GM23338 (cell line): ENCODE measurements around the gene HOXB4. TPM values are rescaled to one million over a fixed set of nuclear protein-coding genes. Genes with fewer than 3 reads are reported as not detected.

Experiments
- ATAC-seq: fragments of 200-7000 bp; cut with Tn5 transposase; 3 replicates; pipeline ENCODE4 v1.9.1; 2020
- DNase-seq: peaks from one replicate; pipeline ENCODE4 v3.0.0-alpha.2; 2015; ENCODE audit warnings: low spot score
- H2AFZ ChIP-seq: fragments of 200-600 bp; sonication (generic); 2 replicates; pipeline ENCODE4 v1.8.0; 2016; ENCODE audit warnings: antibody characterized with exemption, mild to moderate bottlenecking, moderate library complexity
- H3F3A ChIP-seq: fragments of 200-600 bp; sonication (generic); replicated peaks from 2 replicates; pipeline ENCODE4 v1.8.0; 2017; ENCODE audit warnings: antibody characterized with exemption, mixed run types, low read depth
- H3K27ac ChIP-seq: fragments of 200-600 bp; sonication (generic); 2 replicates; pipeline ENCODE4 v1.6.1; 2016; ENCODE audit warnings: low read depth
- H3K27me3 ChIP-seq: fragments of 200-600 bp; sonication (generic); 2 replicates; pipeline ENCODE4 v1.8.0; 2016; ENCODE audit warnings: mild to moderate bottlenecking, mixed run types, moderate library complexity; ENCODE audit not compliant: insufficient read depth
- H3K36me3 ChIP-seq: fragments of 200-600 bp; sonication (generic); 2 replicates; pipeline ENCODE4 v1.8.0; 2016; ENCODE audit warnings: mild to moderate bottlenecking; ENCODE audit not compliant: insufficient read depth
- H3K4me1 ChIP-seq: fragments of 200-600 bp; sonication (generic); 2 replicates; pipeline ENCODE4 v1.8.0; 2016; ENCODE audit warnings: mild to moderate bottlenecking, moderate library complexity; ENCODE audit not compliant: insufficient read depth
- H3K4me2 ChIP-seq: fragments of 200-600 bp; sonication (generic); 2 replicates; pipeline ENCODE4 v1.7.1; 2017; ENCODE audit warnings: mixed run types
- H3K4me3 ChIP-seq: fragments of 200-600 bp; sonication (generic); 2 replicates; pipeline ENCODE4 v1.6.1; 2016; ENCODE audit warnings: mixed run types
- H3K79me2 ChIP-seq: fragments of 200-600 bp; sonication (generic); replicated peaks from 2 replicates; pipeline ENCODE4 v1.8.0; 2017; ENCODE audit warnings: mild to moderate bottlenecking; ENCODE audit not compliant: insufficient read depth
- H3K9me2 ChIP-seq: fragments of 200-600 bp; sonication (generic); 2 replicates; pipeline ENCODE4 v1.8.0; 2017; ENCODE audit not compliant: insufficient read depth
- H4K20me1 ChIP-seq: fragments of 200-600 bp; sonication (generic); replicated peaks from 2 replicates; pipeline ENCODE4 v1.8.0; 2017; ENCODE audit warnings: mild to moderate bottlenecking; ENCODE audit not compliant: insufficient read depth
- H3K27ac Mint-ChIP-seq: 2 replicates; pipeline ENCODE4 v1.8.0; 2020; ENCODE audit warnings: inconsistent platforms, mild to moderate bottlenecking, moderate library complexity, mixed read lengths
- H3K27me3 Mint-ChIP-seq: 3 replicates; pipeline ENCODE4 v1.8.0; 2022; ENCODE audit warnings: low read depth, mild to moderate bottlenecking, moderate library complexity, mixed read lengths, inconsistent platforms; ENCODE audit not compliant: insufficient read depth, poor library complexity
- H3K36me3 Mint-ChIP-seq: 3 replicates; pipeline ENCODE4 v1.8.0; 2021; ENCODE audit warnings: low read depth, mild to moderate bottlenecking, inconsistent platforms, moderate library complexity, mixed read lengths
- H3K4me1 Mint-ChIP-seq: 3 replicates; pipeline ENCODE4 v1.8.0; 2020; ENCODE audit warnings: mild to moderate bottlenecking, inconsistent platforms, mixed read lengths
- H3K4me3 Mint-ChIP-seq: 3 replicates; pipeline ENCODE4 v1.8.0; 2021; ENCODE audit warnings: moderate library complexity, mild to moderate bottlenecking, inconsistent platforms, mixed read lengths
- H3K9me3 Mint-ChIP-seq: 3 replicates; pipeline ENCODE4 v1.8.0; 2020; ENCODE audit warnings: moderate library complexity, mild to moderate bottlenecking, inconsistent platforms, mixed read lengths
- CREB1 ChIP-seq: fragments of 250-450 bp; sonication (Bioruptor Pico); IDR thresholded peaks from 2 replicates; pipeline ENCODE4 v1.5.0; 2020; ENCODE audit warnings: low read depth, mild to moderate bottlenecking, moderate library complexity
- CTCF ChIP-seq, 2 experiments: fragments of 200-600 bp in 1 of 2; sonication (generic) in 1 of 2; conservative IDR thresholded peaks; 2 replicates each; pipeline versions ENCODE4 v1.5.1 to v1.6.1; 2016 to 2017; ENCODE audit warnings: antibody characterized with exemption in 2 of 2, low read depth in 2 of 2, mild to moderate bottlenecking in 2 of 2, moderate library complexity in 1 of 2
- ETS1 ChIP-seq: IDR thresholded peaks from 2 replicates; pipeline ENCODE4 v1.6.1; 2016; ENCODE audit warnings: antibody characterized with exemption
- EZH2 ChIP-seq: fragments of 200-600 bp; sonication (generic); IDR thresholded peaks from one replicate; pipeline ENCODE4 v1.8.0; 2017; ENCODE audit warnings: antibody characterized with exemption, mild to moderate bottlenecking, low read depth; ENCODE audit not compliant: unreplicated experiment
- EZH2phosphoT487 ChIP-seq: fragments of 200-600 bp; sonication (generic); IDR thresholded peaks from one replicate; pipeline ENCODE4 v1.8.1; 2018; ENCODE audit warnings: antibody characterized with exemption; ENCODE audit not compliant: unreplicated experiment
- JUNB ChIP-seq: IDR thresholded peaks from one replicate; pipeline ENCODE4 v1.6.1; 2016; ENCODE audit warnings: antibody characterized with exemption; ENCODE audit not compliant: unreplicated experiment
- NANOG ChIP-seq: IDR thresholded peaks from 2 replicates; pipeline ENCODE4 v1.6.1; 2016; ENCODE audit warnings: antibody characterized with exemption, borderline replicate concordance
- POLR2AphosphoS5 ChIP-seq: IDR thresholded peaks from 2 replicates; pipeline ENCODE4 v1.6.1; 2016; ENCODE audit warnings: antibody characterized with exemption, low read depth
- REST ChIP-seq: IDR thresholded peaks from one replicate; pipeline ENCODE4 v1.6.1; 2018; ENCODE audit warnings: antibody characterized with exemption; ENCODE audit not compliant: unreplicated experiment
- STAT1 ChIP-seq: IDR thresholded peaks from one replicate; pipeline ENCODE4 v1.6.1; 2016; ENCODE audit warnings: antibody characterized with exemption; ENCODE audit not compliant: unreplicated experiment
- ZNF114 ChIP-seq: fragments of 250-450 bp; sonication (Bioruptor Pico); IDR thresholded peaks from 2 replicates; pipeline ENCODE4 v1.5.0; 2020; ENCODE audit warnings: mild to moderate bottlenecking, moderate library complexity
- ZNF331 ChIP-seq: fragments of 250-450 bp; sonication (Bioruptor Pico); IDR thresholded peaks from 2 replicates; pipeline ENCODE4 v1.5.0; 2020; ENCODE audit warnings: low read depth, mild to moderate bottlenecking, moderate library complexity
- polyA plus RNA-seq: library from polyadenylated mRNA; unstranded; fragments of >200 nt; fragmentation: Nextera tagmentation; extraction: Ambion mirVana; gene quantifications from 2 replicates; pipeline ENCODE4 v1.2.1, GENCODE V29; 2016
- total RNA-seq: library from RNA; depleted of rRNA; stranded (reverse); fragments of >200 nt; shearing (Covaris generic); gene quantifications from 2 replicates; pipeline ENCODE4 v1.2.3, GENCODE V29; 2014

Gene HOXB4
- total and polyA plus RNA-seq, 2 experiments from 2014 or later: not detected

DNA sequence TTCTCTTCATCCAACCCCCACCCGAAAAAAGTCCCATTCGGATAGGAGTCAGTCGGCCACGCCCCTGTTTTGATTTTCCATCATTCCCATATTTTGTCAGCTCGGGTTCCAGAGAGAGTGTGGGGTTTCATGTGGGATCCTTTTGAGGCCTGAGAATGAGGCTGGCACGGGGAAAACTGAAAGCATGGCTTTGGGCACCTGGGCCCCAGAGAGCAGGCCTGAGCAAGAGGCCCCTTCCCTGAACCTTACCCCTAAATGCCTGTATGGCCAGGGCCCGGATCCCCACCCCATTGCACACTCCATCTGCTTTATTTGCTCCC is 4.6 kb upstream of the HOXB4 start:
- Histone ChIP-seq H3K4me2 (no peak overlapping the region), H3K27ac (no peak overlapping the region), H2AFZ (no peak overlapping the region), H3K4me1 (peaks cover 57% of the 10 kb centered on the region), H3K9me2 (no peaks in the 10 kb centered on the region), H3F3A (peaks cover 58% of the 10 kb centered on the region), H3K36me3 (no peaks in the 10 kb centered on the region), H3K79me2 (no peaks in the 10 kb centered on the region), H4K20me1 (peaks cover 76% of the 10 kb centered on the region), H3K4me3 (peak overlapping the region; percentile 20; the same call in 1 of the 2 replicates), H3K27me3 (peaks cover 100% of the 10 kb centered on the region)
- H3K4me1 Mint-ChIP-seq: peaks cover 39% of the 10 kb centered on the region
- no peak overlapping the region for H3K27ac Mint-ChIP-seq
- H3K4me3 Mint-ChIP-seq: peak overlapping the region; percentile 34; the same call in 1 of the 3 replicates
- H3K9me3 Mint-ChIP-seq: peaks cover 10% of the 10 kb centered on the region
- peaks cover 97% of the 10 kb centered on the region for H3K27me3 Mint-ChIP-seq
- H3K36me3 Mint-ChIP-seq: no peaks in the 10 kb centered on the region
- no peak for DNase-seq
- TF ChIP-seq NANOG: no peak
- peak; percentile 61 for TF ChIP-seq EZH2
- ATAC-seq: no peak

DNA sequence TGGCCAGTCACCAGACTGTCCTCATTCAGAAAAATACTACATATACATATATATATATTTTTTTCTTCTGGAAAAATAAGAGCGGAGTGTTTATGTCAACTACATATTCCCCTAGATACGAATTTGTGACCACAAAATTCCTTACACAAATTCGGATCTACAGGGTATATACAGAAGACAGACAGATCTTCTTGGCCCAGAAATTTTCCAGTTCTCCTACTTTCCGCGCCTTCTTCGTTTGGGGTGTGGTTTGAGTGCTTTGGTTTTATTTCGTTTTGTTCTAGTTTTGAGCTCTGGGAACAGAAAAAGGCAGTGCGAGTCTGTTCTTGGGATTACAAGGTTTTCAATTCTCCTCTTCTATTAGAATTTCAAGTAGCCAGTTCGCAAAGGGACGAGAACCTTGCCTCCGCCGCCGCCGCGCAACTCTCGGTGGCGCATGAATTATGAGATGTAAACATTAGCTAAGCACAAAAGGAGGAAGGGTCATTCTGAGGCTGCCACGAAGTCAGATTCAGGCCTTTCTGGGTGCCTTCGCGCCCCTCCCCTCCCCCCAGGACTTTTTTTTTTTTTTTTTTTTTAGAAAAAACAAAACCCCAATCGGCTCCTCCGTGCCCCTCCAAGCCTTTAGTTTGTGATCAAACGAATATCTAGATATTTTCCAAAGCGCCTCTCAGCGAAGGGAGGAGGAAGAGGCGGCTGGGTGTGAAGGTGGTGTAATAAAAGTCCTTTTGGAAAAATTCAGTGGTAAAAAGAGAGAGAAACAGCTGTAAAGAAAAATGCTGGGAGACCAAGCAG is 1.8 kb upstream of the HOXB4 start:
- ATAC-seq (no peak), DNase-seq (no peak)
- H3K4me3 ChIP-seq: no peak overlapping the region
- H3K36me3 Mint-ChIP-seq: no peaks in the 10 kb centered on the region
- no peaks in the 10 kb centered on the region for H3K79me2 ChIP-seq
- H3K27ac ChIP-seq: no peak overlapping the region
- H3K4me1 Mint-ChIP-seq: peaks cover 29% of the 10 kb centered on the region
- no peak for TF ChIP-seq STAT1
- TF ChIP-seq EZH2: peak; percentile 96
- H3K27me3 Mint-ChIP-seq: peaks cover 70% of the 10 kb centered on the region
- H3K27ac Mint-ChIP-seq: no peak overlapping the region
- H3K36me3 ChIP-seq: no peaks in the 10 kb centered on the region
- no peak overlapping the region for H2AFZ ChIP-seq
- no peaks in the 10 kb centered on the region for H3K9me2 ChIP-seq
- H3K4me3 Mint-ChIP-seq: no peak overlapping the region
- H3K4me2 ChIP-seq: no peak overlapping the region
- H3F3A ChIP-seq: peaks cover 53% of the 10 kb centered on the region
- H4K20me1 ChIP-seq: peaks cover 60% of the 10 kb centered on the region
- H3K27me3 ChIP-seq: peaks cover 100% of the 10 kb centered on the region
- peaks cover 49% of the 10 kb centered on the region; the same call in 1 of the 2 replicates for H3K4me1 ChIP-seq
- peaks cover 10% of the 10 kb centered on the region for H3K9me3 Mint-ChIP-seq

DNA sequence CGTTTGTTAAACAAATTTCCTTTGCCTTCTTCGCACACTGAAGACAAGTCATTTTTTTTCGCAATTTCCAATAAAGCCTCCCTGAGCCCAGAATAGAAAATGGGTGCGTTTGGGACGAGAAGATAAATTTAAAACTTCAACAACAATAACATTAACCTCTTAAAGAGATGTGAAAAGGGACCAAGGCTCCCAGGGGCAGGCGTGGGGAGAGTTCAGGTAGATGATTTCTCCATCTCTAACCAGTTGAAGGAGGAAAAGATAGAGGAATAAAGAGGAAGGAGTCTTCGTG is 1.3 kb upstream of the HOXB4 start:
- no peaks in the 10 kb centered on the region for H3K9me2 ChIP-seq
- no peak overlapping the region for H3K27ac ChIP-seq
- Mint-ChIP-seq H3K9me3 (peaks cover 10% of the 10 kb centered on the region), H3K27me3 (peaks cover 64% of the 10 kb centered on the region), H3K36me3 (no peaks in the 10 kb centered on the region), H3K4me3 (no peak overlapping the region), H3K27ac (no peak overlapping the region), H3K4me1 (peaks cover 27% of the 10 kb centered on the region)
- peaks cover 58% of the 10 kb centered on the region for H3F3A ChIP-seq
- no peaks in the 10 kb centered on the region for H3K79me2 ChIP-seq
- peaks cover 54% of the 10 kb centered on the region; the same call in 1 of the 2 replicates for H3K4me1 ChIP-seq
- DNase-seq: no peak
- no peak overlapping the region for H2AFZ ChIP-seq
- H3K36me3 ChIP-seq: no peaks in the 10 kb centered on the region
- H4K20me1 ChIP-seq: peaks cover 63% of the 10 kb centered on the region
- no peak for ATAC-seq
- no peak overlapping the region for H3K4me2 ChIP-seq
- H3K4me3 ChIP-seq: no peak overlapping the region
- peaks cover 100% of the 10 kb centered on the region for H3K27me3 ChIP-seq
- TF ChIP-seq POLR2AphosphoS5 (no peak), ETS1 (no peak), JUNB (no peak), EZH2 (no peak), REST (no peak), EZH2phosphoT487 (no peak), CTCF (conservative IDR thresholded peaks at IDR 0.05; ENCODE audit: low read depth in 2 of 2) (no peak), ZNF114 (no peak), NANOG (no peak), ZNF331 (CRISPR knock-in tag) (no peak), CREB1 (no peak)
